SIG-M5 treated with dmso at 0.1 percent for 504 hours (cell line): ENCODE results near the gene COL11A2.
A peak's percentile ranks its signal among the peaks of the same experiment; 100 is the strongest.

Experiments used
- DNase-seq: peaks from one replicate; lab custom pipeline; 2025; ENCODE audit not compliant: unreplicated experiment; lab: John Stamatoyannopoulos, UW

The COL11A2 gene

GRCh38 chr6:33172688-33173534 lies 19.4 kb downstream of the COL11A2 start:
- peak; percentile 8 for DNase-seq

GRCh38 chr6:33171880-33172687 lies 20.2 kb downstream of the COL11A2 start:
- no peak for DNase-seq

GRCh38 chr6:33171016-33171879 lies 21.0 kb downstream of the COL11A2 start:
- DNase-seq, result no peak

- DNase-seq, result no peak
These were observed 21.9 kb downstream of the COL11A2 start for GRCh38 chr6:33170176-33171015.

- no peak for DNase-seq
These were observed 22.7 kb downstream of the COL11A2 start for GRCh38 chr6:33169291-33170175.

- no peak for DNase-seq
These were observed 23.6 kb downstream of the COL11A2 start for GRCh38 chr6:33168639-33169038.

GRCh38 chr6:33168284-33168601 lies 24.0 kb downstream of the COL11A2 start:
- no peak for DNase-seq

- no peak for DNase-seq
These were observed 24.6 kb downstream of the COL11A2 start for GRCh38 chr6:33167374-33168283.

GRCh38 chr6:33166811-33167210 lies 25.5 kb downstream of the COL11A2 start:
- DNase-seq, result no peak

- no peak for DNase-seq
These were observed 25.9 kb downstream of the COL11A2 start for GRCh38 chr6:33166363-33166762.

GRCh38 chr6:33165581-33166258 lies 26.5 kb downstream of the COL11A2 start:
- DNase-seq, result no peak

GRCh38 chr6:33164665-33165373 lies 27.4 kb downstream of the COL11A2 start:
- DNase-seq, result no peak

- DNase-seq, result no peak
These were observed 28.1 kb downstream of the COL11A2 start for GRCh38 chr6:33164176-33164575.

- no peak for DNase-seq
These were observed 28.7 kb downstream of the COL11A2 start for GRCh38 chr6:33163540-33163939.

- peak; percentile 45 for DNase-seq
These were observed 30.6 kb downstream of the COL11A2 start for GRCh38 chr6:33161354-33162331.

- peak; percentile 56 for DNase-seq
These were observed 31.4 kb downstream of the COL11A2 start for GRCh38 chr6:33160728-33161344.
